ENCODE measurements around the gene RTCA.
"Not testable (repeated sequence)": the region's sequence is repeated elsewhere in the genome, so short reads cannot be mapped to it uniquely, and the experiment has no call there.

The RTCA gene

DNA sequence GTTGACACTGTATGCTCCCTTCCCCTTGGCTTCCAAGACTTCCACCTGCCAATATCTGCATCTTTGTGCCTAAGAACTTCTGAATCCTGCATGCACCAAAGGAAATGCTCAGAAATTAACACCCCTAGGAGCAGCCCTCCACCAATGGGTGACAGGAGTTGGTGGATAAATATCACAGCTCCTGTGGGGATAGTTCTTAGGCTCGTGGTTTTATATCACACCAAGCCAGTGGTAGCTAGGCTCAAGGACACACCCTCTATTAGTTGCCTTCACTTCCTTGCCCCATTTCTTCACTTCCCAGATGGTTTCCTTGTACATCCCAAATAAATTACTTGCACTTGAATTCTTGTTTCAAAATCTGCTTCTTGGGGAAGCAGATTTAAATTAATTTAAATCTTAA, 69.4 kb downstream of the RTCA start:
- DNase-seq (ENCODE audit: insufficient read length, low spot score) (no peak), FAIRE-seq (no peak)
- TF ChIP-seq CTCF (IDR thresholded peaks at IDR 0.05; ENCODE audit: insufficient read depth, missing control alignments): no peak

- not testable (repeated sequence) for FAIRE-seq
Measured at GRCh38 chr1:100337878-100338277, 71.9 kb downstream of the RTCA start.

GRCh38 chr1:100339735-100340134, 73.7 kb downstream of the RTCA start:
- not testable (repeated sequence) for DNase-seq (ENCODE audit: insufficient read length, low spot score); FAIRE-seq

More at GRCh38 chr1:100337878-100338277, 71.9 kb downstream of the RTCA start:
- not testable (repeated sequence) for DNase-seq (ENCODE audit: insufficient read length, low spot score)

DNA sequence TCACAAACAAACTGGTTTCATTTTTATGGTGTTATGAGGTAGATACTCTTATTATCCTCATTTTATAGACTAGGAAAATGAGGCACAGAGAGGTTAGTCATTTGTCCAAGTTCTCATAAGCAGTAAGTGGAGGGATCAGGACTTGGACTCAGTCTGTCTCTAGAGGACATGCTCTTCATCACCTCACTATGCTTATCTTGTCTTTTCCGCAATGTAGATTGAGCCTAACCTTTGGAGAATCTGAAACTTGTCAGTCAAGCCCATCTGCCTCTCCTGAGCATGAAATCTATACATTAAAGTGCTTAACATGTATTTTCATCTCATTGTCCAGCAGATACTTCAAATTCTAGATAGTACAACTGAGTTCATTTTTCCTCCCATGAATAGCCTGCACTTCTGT, 74.5 kb downstream of the RTCA start:
- DNase-seq (ENCODE audit: insufficient read length, low spot score) (no peak), FAIRE-seq (no peak)

DNA sequence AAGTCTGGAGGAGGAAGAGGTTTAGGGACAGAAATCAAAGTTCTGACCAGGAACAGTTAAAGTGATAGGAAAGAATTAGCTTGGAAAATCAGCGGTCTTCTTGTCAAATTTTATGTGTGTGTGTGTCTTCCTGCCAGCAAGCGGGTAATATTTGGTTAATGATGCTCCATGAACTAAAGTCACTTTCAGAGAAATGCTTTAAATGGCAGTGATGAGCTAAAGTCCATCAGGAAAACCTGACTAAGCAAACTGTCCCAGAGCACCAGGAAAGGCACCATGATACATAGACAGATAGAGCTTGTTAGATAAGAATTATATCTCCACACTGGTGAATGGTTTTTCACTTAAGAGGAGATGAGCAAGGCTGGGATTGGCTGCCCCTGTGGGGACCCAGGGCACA, 76.3 kb downstream of the RTCA start:
- DNase-seq (ENCODE audit: insufficient read length, low spot score): no peak
- FAIRE-seq: no peak
- no peak for TF ChIP-seq CTCF (IDR thresholded peaks at IDR 0.05; ENCODE audit: insufficient read depth, missing control alignments)

More for the DNA sequence above, 74.5 kb downstream of the RTCA start:
- TF ChIP-seq CTCF (IDR thresholded peaks at IDR 0.05; ENCODE audit: insufficient read depth, missing control alignments): no peak
